Parathyroid adenoma (tissue), 2 donors: ENCODE results near the gene UVSSA.

Source experiments
- H2AFZ ChIP-seq: fragments of 300-600 bp; sonication (generic); one replicate; pipeline ENCODE4 v1.7.0; 2017; ENCODE audit warnings: antibody characterized with exemption, mild to moderate bottlenecking
- H3K27ac ChIP-seq: fragments of 300-600 bp; sonication (generic); one replicate; pipeline ENCODE4 v1.7.0; 2017
- H3K27me3 ChIP-seq: fragments of 300-600 bp; sonication (generic); one replicate; pipeline ENCODE4 v1.7.0; 2017; ENCODE audit warnings: low read length; ENCODE audit not compliant: control insufficient read depth, insufficient read depth
- H3K36me3 ChIP-seq: fragments of 300-600 bp; sonication (generic); one replicate; pipeline ENCODE4 v1.7.0; 2017; ENCODE audit warnings: low read length; ENCODE audit not compliant: control insufficient read depth, insufficient read depth
- H3K4me1 ChIP-seq: fragments of 300-600 bp; sonication (generic); one replicate; pipeline ENCODE4 v1.7.0; 2017; ENCODE audit warnings: control low read depth
- H3K4me2 ChIP-seq: fragments of 300-600 bp; sonication (generic); one replicate; pipeline ENCODE4 v1.7.0; 2017; ENCODE audit warnings: low read length
- H3K4me3 ChIP-seq: fragments of 300-600 bp; sonication (generic); one replicate; pipeline ENCODE4 v1.7.0; 2017; ENCODE audit warnings: low read depth, low read length
- H3K79me2 ChIP-seq: fragments of 300-600 bp; sonication (generic); one replicate; pipeline ENCODE4 v1.7.0; 2017; ENCODE audit warnings: control low read depth
- H3K9ac ChIP-seq: fragments of 300-600 bp; sonication (generic); one replicate; pipeline ENCODE4 v1.7.0; 2017; ENCODE audit warnings: mild to moderate bottlenecking
- H3K9me3 ChIP-seq: fragments of 300-600 bp; sonication (generic); one replicate; pipeline ENCODE4 v1.7.0; 2017; ENCODE audit warnings: low read length; ENCODE audit not compliant: control insufficient read depth
- CTCF ChIP-seq: fragments of 300-600 bp; sonication (generic); IDR thresholded peaks from one replicate; pipeline ENCODE4 v1.7.0; 2017; ENCODE audit warnings: antibody characterized with exemption, mild to moderate bottlenecking
- donor health status: primary hyperparathyroidism.

UVSSA gene

GRCh38 chr4:1400191-1400805 is 53.3 kb downstream of the UVSSA start:
- Histone ChIP-seq H3K4me3 (no peak overlapping the region), H3K4me1 (no peaks in the 10 kb centered on the region), H3K27ac (no peak overlapping the region), H3K79me2 (no peaks in the 10 kb centered on the region), H3K27me3 (peaks cover 18% of the 10 kb centered on the region), H3K9ac (no peak overlapping the region), H3K4me2 (no peak overlapping the region), H2AFZ (no peak overlapping the region), H3K36me3 (no peaks in the 10 kb centered on the region), H3K9me3 (no peaks in the 10 kb centered on the region)
- no peak for TF ChIP-seq CTCF

- Histone ChIP-seq H3K4me1 (no peaks in the 10 kb centered on the region), H2AFZ (no peak overlapping the region), H3K27ac (no peak overlapping the region), H3K9ac (no peak overlapping the region), H3K36me3 (no peaks in the 10 kb centered on the region), H3K27me3 (peaks cover 22% of the 10 kb centered on the region), H3K4me3 (no peak overlapping the region), H3K9me3 (no peaks in the 10 kb centered on the region), H3K79me2 (no peaks in the 10 kb centered on the region), H3K4me2 (no peak overlapping the region)
- TF ChIP-seq CTCF = no peak
These were observed 53.9 kb downstream of the UVSSA start for GRCh38 chr4:1400831-1401408.

- no peak overlapping the region for H3K9ac ChIP-seq
- H3K36me3 ChIP-seq = no peaks in the 10 kb centered on the region
- no peaks in the 10 kb centered on the region for H3K9me3 ChIP-seq
- H3K27me3 ChIP-seq = peaks cover 22% of the 10 kb centered on the region
- no peak for TF ChIP-seq CTCF
- no peak overlapping the region for H3K4me3 ChIP-seq
- no peak overlapping the region for H2AFZ ChIP-seq
- H3K4me1 ChIP-seq = no peaks in the 10 kb centered on the region
- no peak overlapping the region for H3K27ac ChIP-seq
- H3K4me2 ChIP-seq = no peak overlapping the region
- no peaks in the 10 kb centered on the region for H3K79me2 ChIP-seq
These were observed 54.5 kb downstream of the UVSSA start for GRCh38 chr4:1401409-1402020.

GRCh38 chr4:1402021-1402515 is 55.1 kb downstream of the UVSSA start:
- Histone ChIP-seq H3K9me3 (no peaks in the 10 kb centered on the region), H3K9ac (no peak overlapping the region), H3K4me1 (no peaks in the 10 kb centered on the region), H3K27me3 (peaks cover 22% of the 10 kb centered on the region), H3K4me3 (no peak overlapping the region), H3K36me3 (no peaks in the 10 kb centered on the region), H3K4me2 (no peak overlapping the region), H3K79me2 (no peaks in the 10 kb centered on the region), H3K27ac (no peak overlapping the region), H2AFZ (no peak overlapping the region)
- TF ChIP-seq CTCF = no peak
